Measurements from ENCODE around the gene PGGHG.

DNA sequence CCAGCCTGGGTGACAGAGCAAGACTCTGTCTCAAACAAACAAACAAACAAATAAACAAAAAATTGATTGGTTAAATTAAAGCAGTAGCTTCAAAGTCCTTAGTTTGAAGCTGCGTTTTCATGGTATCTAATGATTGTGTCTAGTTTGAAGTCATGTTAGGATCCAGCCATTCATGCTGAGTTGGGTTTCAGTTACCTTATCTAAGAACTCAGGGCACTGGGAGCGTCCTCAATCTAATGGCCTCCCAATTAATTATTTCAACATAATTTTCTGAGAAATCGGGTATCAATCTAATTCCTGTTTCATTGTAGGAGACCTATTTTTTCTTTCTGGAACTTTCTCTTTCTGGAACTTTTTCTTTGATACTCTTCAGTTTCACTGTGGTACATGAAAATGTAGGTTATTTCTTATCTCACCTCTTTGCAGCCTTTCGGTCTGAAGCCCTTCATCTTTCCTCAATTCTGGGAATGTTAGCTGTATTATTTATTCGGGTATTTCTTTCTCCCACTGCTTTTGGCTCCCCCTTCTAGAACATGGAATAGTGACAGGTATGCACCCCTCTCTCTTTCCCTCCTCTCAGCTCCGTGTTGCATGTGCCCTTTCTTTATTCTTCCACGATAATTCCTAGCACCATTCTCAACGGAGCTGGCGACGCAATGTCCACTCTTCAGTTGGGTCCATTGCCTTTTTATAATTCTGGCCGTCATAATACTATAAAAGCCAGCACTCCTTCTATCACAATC lies 56.1 kb downstream of the PGGHG start:
- no peak for TF ChIP-seq POLR2A (IDR thresholded peaks at IDR 0.05)
- no peak for TF ChIP-seq CTCF (IDR thresholded peaks at IDR 0.05)
- no peak for TF ChIP-seq POLR2AphosphoS5 (IDR thresholded peaks at IDR 0.05)

Data from sigmoid colon (tissue), 4 donors.